Osteocyte (in vitro differentiated cells): ENCODE results near the gene GCLC. TPM values are rescaled to one million over a fixed set of nuclear protein-coding genes. Genes with fewer than 3 reads are reported as not detected.

ENCODE experiments used
- DNase-seq: peaks from one replicate; pipeline ENCODE4 v3.0.0; 2021; ENCODE audit warnings: mixed read lengths; ENCODE audit not compliant: unreplicated experiment; ENCODE audit errors: extremely low spot score
- H3K27ac Mint-ChIP-seq: one replicate; pipeline ENCODE4 v1.8.0; 2021; ENCODE audit warnings: mild to moderate bottlenecking, mixed read lengths; ENCODE audit not compliant: unreplicated experiment
- H3K27me3 Mint-ChIP-seq: one replicate; pipeline ENCODE4 v1.8.0; 2021; ENCODE audit warnings: mixed read lengths; ENCODE audit not compliant: unreplicated experiment
- H3K36me3 Mint-ChIP-seq: one replicate; pipeline ENCODE4 v1.8.0; 2021; ENCODE audit warnings: mixed read lengths; ENCODE audit not compliant: unreplicated experiment
- H3K4me1 Mint-ChIP-seq: one replicate; pipeline ENCODE4 v1.8.0; 2021; ENCODE audit warnings: mixed read lengths; ENCODE audit not compliant: unreplicated experiment
- H3K4me3 Mint-ChIP-seq: one replicate; pipeline ENCODE4 v1.8.0; 2021; ENCODE audit warnings: mild to moderate bottlenecking, moderate library complexity, mixed read lengths; ENCODE audit not compliant: unreplicated experiment
- H3K9me3 Mint-ChIP-seq: one replicate; pipeline ENCODE4 v1.8.0; 2021; ENCODE audit warnings: mixed read lengths; ENCODE audit not compliant: unreplicated experiment
- total RNA-seq: library from RNA; stranded (reverse); gene quantifications from 2 replicates; pipeline ENCODE4 v1.2.1, GENCODE V29; 2021
- TF ChIP-seq, protein P1 (sequence below): fragments of 200-600 bp; sonication (generic); IDR thresholded peaks from 2 replicates; pipeline ENCODE4 v1.5.0; 2021; ENCODE audit warnings: antibody characterized with exemption, mild to moderate bottlenecking, moderate library complexity

Gene GCLC
- total RNA-seq, 1 donor from 2014 or later, result 43.7 TPM

- no peaks in the 10 kb centered on the region for H3K9me3 Mint-ChIP-seq
- H3K27me3 Mint-ChIP-seq, result peaks cover 5% of the 10 kb centered on the region
- H3K27ac Mint-ChIP-seq, result no peak overlapping the region
- no peaks in the 10 kb centered on the region for H3K36me3 Mint-ChIP-seq
- H3K4me3 Mint-ChIP-seq, result no peak overlapping the region
- DNase-seq, result no peak
- TF ChIP-seq, protein P1, sequence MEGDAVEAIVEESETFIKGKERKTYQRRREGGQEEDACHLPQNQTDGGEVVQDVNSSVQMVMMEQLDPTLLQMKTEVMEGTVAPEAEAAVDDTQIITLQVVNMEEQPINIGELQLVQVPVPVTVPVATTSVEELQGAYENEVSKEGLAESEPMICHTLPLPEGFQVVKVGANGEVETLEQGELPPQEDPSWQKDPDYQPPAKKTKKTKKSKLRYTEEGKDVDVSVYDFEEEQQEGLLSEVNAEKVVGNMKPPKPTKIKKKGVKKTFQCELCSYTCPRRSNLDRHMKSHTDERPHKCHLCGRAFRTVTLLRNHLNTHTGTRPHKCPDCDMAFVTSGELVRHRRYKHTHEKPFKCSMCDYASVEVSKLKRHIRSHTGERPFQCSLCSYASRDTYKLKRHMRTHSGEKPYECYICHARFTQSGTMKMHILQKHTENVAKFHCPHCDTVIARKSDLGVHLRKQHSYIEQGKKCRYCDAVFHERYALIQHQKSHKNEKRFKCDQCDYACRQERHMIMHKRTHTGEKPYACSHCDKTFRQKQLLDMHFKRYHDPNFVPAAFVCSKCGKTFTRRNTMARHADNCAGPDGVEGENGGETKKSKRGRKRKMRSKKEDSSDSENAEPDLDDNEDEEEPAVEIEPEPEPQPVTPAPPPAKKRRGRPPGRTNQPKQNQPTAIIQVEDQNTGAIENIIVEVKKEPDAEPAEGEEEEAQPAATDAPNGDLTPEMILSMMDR, result no peak
- H3K4me1 Mint-ChIP-seq, result peaks cover 5% of the 10 kb centered on the region
Measured at GRCh38 chr6:53476964-53477363, 67.9 kb downstream of the GCLC start.

- peaks cover 5% of the 10 kb centered on the region for H3K4me1 Mint-ChIP-seq
- no peaks in the 10 kb centered on the region for H3K9me3 Mint-ChIP-seq
- H3K27me3 Mint-ChIP-seq, result peaks cover 18% of the 10 kb centered on the region
- DNase-seq, result no peak
- H3K36me3 Mint-ChIP-seq, result no peaks in the 10 kb centered on the region
- H3K4me3 Mint-ChIP-seq, result no peak overlapping the region
- H3K27ac Mint-ChIP-seq, result no peak overlapping the region
- TF ChIP-seq, protein P1, result no peak
Measured at GRCh38 chr6:53474010-53474409, 70.9 kb downstream of the GCLC start.

GRCh38 chr6:53469163-53469562 lies 75.7 kb downstream of the GCLC start:
- Mint-ChIP-seq H3K9me3 (no peaks in the 10 kb centered on the region), H3K4me3 (no peak overlapping the region), H3K27me3 (peaks cover 29% of the 10 kb centered on the region), H3K4me1 (peaks cover 7% of the 10 kb centered on the region), H3K36me3 (no peaks in the 10 kb centered on the region), H3K27ac (no peak overlapping the region)
- DNase-seq, result no peak
- TF ChIP-seq, protein P1, result no peak

- Mint-ChIP-seq H3K27ac (no peak overlapping the region), H3K36me3 (no peaks in the 10 kb centered on the region), H3K4me3 (no peak overlapping the region), H3K9me3 (no peaks in the 10 kb centered on the region), H3K27me3 (peaks cover 37% of the 10 kb centered on the region), H3K4me1 (peaks cover 7% of the 10 kb centered on the region)
- no peak for DNase-seq
- TF ChIP-seq, protein P1, result no peak
Measured at GRCh38 chr6:53466257-53466656, 78.6 kb downstream of the GCLC start.

DNA sequence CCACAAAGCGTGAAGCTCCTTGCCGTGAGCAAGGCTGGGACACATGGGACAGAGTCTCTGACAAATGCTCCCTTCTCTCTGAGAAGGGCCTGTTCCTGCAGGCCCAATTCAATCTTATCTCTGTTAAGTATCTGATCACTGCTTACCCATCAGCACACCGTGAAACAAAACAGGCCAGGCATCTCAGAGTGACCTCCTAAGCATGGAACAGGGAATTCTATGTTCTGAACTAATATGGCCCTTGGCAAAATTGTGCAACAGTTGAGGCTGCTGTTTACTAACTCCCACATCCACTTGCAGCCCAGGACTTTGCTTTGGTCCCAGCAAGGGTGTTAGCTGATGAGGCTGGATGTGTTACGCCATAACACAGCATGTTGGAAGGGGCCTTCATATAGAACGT lies 79.2 kb downstream of the GCLC start:
- Mint-ChIP-seq H3K4me1 (peaks cover 7% of the 10 kb centered on the region), H3K9me3 (no peaks in the 10 kb centered on the region), H3K27me3 (peaks cover 40% of the 10 kb centered on the region), H3K4me3 (no peak overlapping the region), H3K27ac (no peak overlapping the region), H3K36me3 (no peaks in the 10 kb centered on the region)
- TF ChIP-seq, protein P1, result no peak
- DNase-seq, result no peak
